H9 (cell line): ENCODE measurements around the gene BCL2L1. TPM values are rescaled to one million over a fixed set of nuclear protein-coding genes. Genes with fewer than 3 reads are reported as not detected.

Experiments
- DNase-seq: peaks from one replicate; pipeline ENCODE4 v3.0.0-alpha.2; 2017
- H2AFZ ChIP-seq: one replicate; pipeline ENCODE4 v1.6.1; 2013; ENCODE audit warnings: mild to moderate bottlenecking, low read length, control low read depth, moderate library complexity
- H2AK5ac ChIP-seq: 2 replicates; pipeline ENCODE4 v1.6.1; 2013; ENCODE audit warnings: low read length, control low read depth, mixed read lengths; ENCODE audit not compliant: insufficient read length
- H2BK120ac ChIP-seq: one replicate; pipeline ENCODE4 v1.6.1; 2013; ENCODE audit warnings: low read depth, mild to moderate bottlenecking, low read length, control low read depth, inconsistent platforms; ENCODE audit not compliant: poor library complexity, severe bottlenecking
- H2BK12ac ChIP-seq: 2 replicates; pipeline ENCODE4 v1.6.1; 2013; ENCODE audit warnings: low read length, control low read depth, mixed read lengths, low read depth; ENCODE audit not compliant: insufficient read length
- H2BK15ac ChIP-seq: 2 replicates; pipeline ENCODE4 v1.6.1; 2013; ENCODE audit warnings: low read depth, low read length, control low read depth
- H2BK20ac ChIP-seq: one replicate; pipeline ENCODE4 v1.6.1; 2013; ENCODE audit warnings: low read depth, mild to moderate bottlenecking, low read length, control low read depth, inconsistent platforms; ENCODE audit not compliant: poor library complexity, severe bottlenecking
- H2BK5ac ChIP-seq: 2 replicates; pipeline ENCODE4 v1.6.1; 2013; ENCODE audit warnings: low read length, control low read depth, mixed read lengths; ENCODE audit not compliant: insufficient read length
- H3K14ac ChIP-seq: 2 replicates; pipeline ENCODE4 v1.6.1; 2013; ENCODE audit warnings: low read length, control low read depth; ENCODE audit not compliant: insufficient read depth
- H3K18ac ChIP-seq: 2 replicates; pipeline ENCODE4 v1.6.1; 2013; ENCODE audit warnings: low read depth, mild to moderate bottlenecking, mixed read lengths, low read length, control low read depth; ENCODE audit not compliant: insufficient read length
- H3K23ac ChIP-seq: 2 replicates; pipeline ENCODE4 v1.6.1; 2013; ENCODE audit warnings: low read length, control low read depth, mixed read lengths, low read depth; ENCODE audit not compliant: insufficient read length
- H3K23me2 ChIP-seq: 2 replicates; pipeline ENCODE4 v1.6.1; 2013; ENCODE audit warnings: low read depth, mild to moderate bottlenecking, mixed read lengths, low read length, control low read depth; ENCODE audit not compliant: insufficient read length, poor library complexity, severe bottlenecking
- H3K27ac ChIP-seq: 2 replicates; pipeline ENCODE4 v1.5.1; 2013; ENCODE audit warnings: low read length, control low read depth, mixed read lengths, low read depth; ENCODE audit not compliant: insufficient read length
- H3K27me3 ChIP-seq: 2 replicates; pipeline ENCODE4 v1.6.1; 2013; ENCODE audit warnings: low read length, control low read depth, inconsistent platforms; ENCODE audit not compliant: insufficient read depth
- H3K4ac ChIP-seq: 2 replicates; pipeline ENCODE4 v1.6.1; 2013; ENCODE audit warnings: low read depth, mild to moderate bottlenecking, control low read depth, inconsistent platforms, low read length, moderate library complexity
- H3K4me1 ChIP-seq: 2 replicates; pipeline ENCODE4 v1.6.1; 2013; ENCODE audit warnings: low read length, control low read depth, inconsistent platforms; ENCODE audit not compliant: insufficient read depth
- H3K4me2 ChIP-seq: 2 replicates; pipeline ENCODE4 v1.6.1; 2013; ENCODE audit warnings: low read length, control low read depth, mixed read lengths; ENCODE audit not compliant: insufficient read length, insufficient read depth
- H3K56ac ChIP-seq: 2 replicates; pipeline ENCODE4 v1.6.1; 2013; ENCODE audit warnings: low read depth, mild to moderate bottlenecking, mixed read lengths, low read length, control low read depth; ENCODE audit not compliant: insufficient read length
- H3K79me1 ChIP-seq: 2 replicates; pipeline ENCODE4 v1.6.1; 2013; ENCODE audit warnings: low read depth, mild to moderate bottlenecking, moderate library complexity, low read length, control low read depth, inconsistent platforms; ENCODE audit not compliant: insufficient read depth, poor library complexity, severe bottlenecking
- H3K79me2 ChIP-seq: 2 replicates; pipeline ENCODE4 v1.6.1; 2013; ENCODE audit warnings: low read length, control low read depth, inconsistent platforms; ENCODE audit not compliant: insufficient read depth
- H3K9ac ChIP-seq: 2 replicates; pipeline ENCODE4 v1.6.1; 2013; ENCODE audit warnings: low read length, control low read depth, mixed read lengths; ENCODE audit not compliant: insufficient read length; ENCODE audit errors: extremely low read depth
- H3K9me3 ChIP-seq: one replicate; pipeline ENCODE4 v1.6.1; 2013; ENCODE audit warnings: low read depth, low read length, inconsistent platforms; ENCODE audit not compliant: control insufficient read depth
- H3T11ph ChIP-seq: one replicate; pipeline ENCODE4 v1.6.1; 2013; ENCODE audit warnings: mild to moderate bottlenecking, low read length, control low read depth, inconsistent platforms
- H4K20me1 ChIP-seq: one replicate; pipeline ENCODE4 v1.6.1; 2013; ENCODE audit not compliant: control insufficient read depth, insufficient read length, insufficient read depth
- H4K5ac ChIP-seq: 2 replicates; pipeline ENCODE4 v1.6.1; 2013; ENCODE audit warnings: low read depth, mild to moderate bottlenecking, mixed read lengths, low read length, control low read depth; ENCODE audit not compliant: insufficient read length
- H4K8ac ChIP-seq: replicated peaks from 2 replicates; pipeline ENCODE4 v1.6.1; 2013; ENCODE audit warnings: low read length, control low read depth, mixed read lengths, low read depth; ENCODE audit not compliant: insufficient read length
- H4K91ac ChIP-seq: 2 replicates; pipeline ENCODE4 v1.6.1; 2013; ENCODE audit warnings: low read depth, mild to moderate bottlenecking, moderate library complexity, mixed read lengths, low read length, control low read depth; ENCODE audit not compliant: insufficient read length
- H3K27ac Mint-ChIP-seq, 3 experiments: 2 replicates in 2 of 3; 3 replicates in 1 of 3; pipeline ENCODE4 v1.8.0; 2020 to 2021; ENCODE audit warnings: mixed read lengths in 3 of 3, mild to moderate bottlenecking in 1 of 3, moderate library complexity in 1 of 3
- H3K27me3 Mint-ChIP-seq: 2 replicates; pipeline ENCODE4 v1.8.0; 2021; ENCODE audit warnings: low read depth, mild to moderate bottlenecking, moderate library complexity, mixed read lengths
- H3K36me3 Mint-ChIP-seq, 3 experiments: 2 replicates in 2 of 3; 3 replicates in 1 of 3; pipeline ENCODE4 v1.8.0; 2020 to 2021; ENCODE audit warnings: low read depth in 3 of 3, mixed read lengths in 3 of 3; ENCODE audit not compliant: insufficient read depth in 1 of 3
- H3K4me1 Mint-ChIP-seq, 2 experiments: 2 replicates each; pipeline ENCODE4 v1.8.0; 2020; ENCODE audit warnings: mixed read lengths in 2 of 2
- H3K4me3 Mint-ChIP-seq, 2 experiments: 2 replicates in 1 of 2; 3 replicates in 1 of 2; pipeline ENCODE4 v1.8.0; 2020 to 2021; ENCODE audit warnings: mild to moderate bottlenecking in 2 of 2, mixed read lengths in 2 of 2, moderate library complexity in 1 of 2
- H3K9me3 Mint-ChIP-seq, 2 experiments: 2 replicates in 1 of 2; 3 replicates in 1 of 2; pipeline ENCODE4 v1.8.0; 2020; ENCODE audit warnings: mild to moderate bottlenecking in 2 of 2, mixed read lengths in 2 of 2, moderate library complexity in 1 of 2
- WGBS: extraction: QIAGEN DNeasy Blood & Tissue Kit; methylation state at CpG from one replicate; pipeline ENCODE4 v1.1.7; 2013; ENCODE audit warnings: missing lambda C conversion rate, low lambda C conversion rate, mixed read lengths; ENCODE audit not compliant: insufficient read length; ENCODE audit errors: extremely low coverage; 5-methylcytosine and 5-hydroxymethylcytosine counted together
- total RNA-seq: library from RNA; stranded (reverse); gene quantifications from 2 replicates; pipeline ENCODE4 v1.2.1, GENCODE V29; 2021
- TF ChIP-seq, protein P1 (sequence below): fragments of 200-600 bp; sonication (generic); conservative IDR thresholded peaks from 3 replicates; pipeline ENCODE4 v1.8.0; 2021; ENCODE audit warnings: antibody characterized with exemption, mild to moderate bottlenecking

The BCL2L1 gene
- total RNA-seq, 1 experiment from 2014 or later: 105 TPM

DNA sequence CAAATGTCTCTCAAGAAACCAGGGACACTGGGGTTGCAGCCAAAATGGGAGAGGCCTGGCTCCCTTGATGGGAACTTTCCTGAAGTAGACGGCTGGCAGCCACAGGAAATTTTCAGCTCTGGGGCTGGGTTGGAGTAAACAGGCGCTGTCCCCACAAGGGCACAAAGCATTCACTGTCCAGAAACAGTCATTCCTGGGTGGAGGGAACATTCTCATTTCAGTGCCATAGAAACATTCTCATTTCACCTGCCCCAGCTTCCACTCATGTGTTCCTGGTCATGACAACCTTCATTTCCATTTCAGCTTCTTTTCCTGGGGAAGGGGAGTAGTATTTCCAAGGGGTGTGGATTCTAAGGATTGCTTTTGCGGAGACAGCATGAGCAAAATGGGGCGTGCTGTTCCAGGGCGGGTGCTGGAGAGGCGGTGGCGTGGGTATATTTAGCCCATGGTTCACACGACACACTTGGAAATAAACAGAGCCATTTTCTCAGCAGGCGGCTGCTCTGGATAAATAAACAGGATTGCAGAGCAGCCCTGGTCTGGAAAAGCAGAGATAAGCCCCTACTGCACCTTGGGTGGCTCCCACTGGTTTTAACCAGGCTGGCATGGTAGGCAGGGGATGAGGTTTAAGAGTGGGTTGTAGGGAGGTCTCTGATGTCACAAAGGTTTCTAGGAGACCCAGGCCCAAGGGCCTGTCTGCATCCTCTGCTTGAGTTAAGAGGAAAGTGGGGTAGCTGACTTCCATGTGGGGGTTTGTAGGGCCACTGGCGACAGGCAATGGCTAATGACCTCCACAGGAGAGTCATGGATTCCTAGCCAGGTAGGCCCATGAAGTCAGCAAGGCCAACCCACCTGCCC, 52.1 kb downstream of the BCL2L1 start:
- Histone ChIP-seq H3T11ph (no peak overlapping the region), H4K91ac (no peak overlapping the region), H2AFZ (no peak overlapping the region), H3K27ac (no peak overlapping the region), H3K9me3 (no peaks in the 10 kb centered on the region), H3K14ac (no peak overlapping the region), H3K4ac (no peak overlapping the region), H3K4me1 (no peaks in the 10 kb centered on the region), H3K23ac (no peak overlapping the region), H3K18ac (no peak overlapping the region), H2BK120ac (no peak overlapping the region), H4K8ac (no peak overlapping the region), H3K56ac (no peak overlapping the region), H2BK15ac (no peak overlapping the region), H3K9ac (no peak overlapping the region), H3K79me1 (no peaks in the 10 kb centered on the region), H2BK12ac (no peak overlapping the region), H2BK5ac (no peak overlapping the region), H2BK20ac (no peak overlapping the region), H2AK5ac (no peak overlapping the region), H3K27me3 (no peaks in the 10 kb centered on the region), H4K5ac (no peak overlapping the region), H3K23me2 (no peaks in the 10 kb centered on the region), H3K4me2 (no peak overlapping the region), H4K20me1 (peaks cover 2% of the 10 kb centered on the region), H3K79me2 (no peaks in the 10 kb centered on the region)
- TF ChIP-seq, protein P1, sequence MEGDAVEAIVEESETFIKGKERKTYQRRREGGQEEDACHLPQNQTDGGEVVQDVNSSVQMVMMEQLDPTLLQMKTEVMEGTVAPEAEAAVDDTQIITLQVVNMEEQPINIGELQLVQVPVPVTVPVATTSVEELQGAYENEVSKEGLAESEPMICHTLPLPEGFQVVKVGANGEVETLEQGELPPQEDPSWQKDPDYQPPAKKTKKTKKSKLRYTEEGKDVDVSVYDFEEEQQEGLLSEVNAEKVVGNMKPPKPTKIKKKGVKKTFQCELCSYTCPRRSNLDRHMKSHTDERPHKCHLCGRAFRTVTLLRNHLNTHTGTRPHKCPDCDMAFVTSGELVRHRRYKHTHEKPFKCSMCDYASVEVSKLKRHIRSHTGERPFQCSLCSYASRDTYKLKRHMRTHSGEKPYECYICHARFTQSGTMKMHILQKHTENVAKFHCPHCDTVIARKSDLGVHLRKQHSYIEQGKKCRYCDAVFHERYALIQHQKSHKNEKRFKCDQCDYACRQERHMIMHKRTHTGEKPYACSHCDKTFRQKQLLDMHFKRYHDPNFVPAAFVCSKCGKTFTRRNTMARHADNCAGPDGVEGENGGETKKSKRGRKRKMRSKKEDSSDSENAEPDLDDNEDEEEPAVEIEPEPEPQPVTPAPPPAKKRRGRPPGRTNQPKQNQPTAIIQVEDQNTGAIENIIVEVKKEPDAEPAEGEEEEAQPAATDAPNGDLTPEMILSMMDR: no peak
- WGBS: no CpG with 5 or more reads among the region's 10 CpGs
- peaks cover 26 to 30% of the 10 kb centered on the region in 2 experiments for H3K4me1 Mint-ChIP-seq
- H3K9me3 Mint-ChIP-seq: no peaks in the 10 kb centered on the region
- no peak overlapping the region for H3K4me3 Mint-ChIP-seq
- H3K36me3 Mint-ChIP-seq: peaks cover 1 to 50% (median 16%) of the 10 kb centered on the region in 3 experiments; a peak in 5 of 7 replicates
- no peak for DNase-seq
- H3K27ac Mint-ChIP-seq: peak overlapping the region in 2 of 3 experiments; percentile 25 to 80; a peak in 2 of 7 replicates
- H3K27me3 Mint-ChIP-seq: no peaks in the 10 kb centered on the region
